Measurements from ENCODE around the gene MTHFD1L. TPM values are rescaled to one million over a fixed set of nuclear protein-coding genes. Genes with fewer than 3 reads are reported as not detected.

MTHFD1L gene
- total RNA-seq, 1 donor from 2014 or later, result 3.1 TPM

DNA sequence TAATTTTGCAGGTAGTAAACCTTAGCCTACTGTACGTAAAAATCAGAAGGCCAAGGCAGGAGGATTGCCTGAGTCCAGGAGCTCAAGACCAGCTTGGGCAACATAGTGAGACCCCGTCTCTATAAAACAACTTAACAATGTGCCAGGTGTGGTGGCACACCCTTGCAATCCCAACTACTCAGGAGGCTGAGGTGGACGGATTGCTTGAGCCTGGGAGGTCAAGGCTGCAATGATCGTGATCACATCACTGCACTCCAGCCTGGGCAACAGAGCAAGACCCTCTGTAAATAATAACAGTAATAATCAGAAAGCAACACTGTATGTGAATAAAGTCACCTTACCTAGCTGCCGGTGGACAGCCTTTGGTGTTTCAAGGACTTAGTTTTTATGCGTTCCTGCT, 48.9 kb downstream of the MTHFD1L start:
- no peak overlapping the region for H3K27ac ChIP-seq (replicated peaks)
- H3K36me3 ChIP-seq, result no peaks in the 10 kb centered on the region
- intact Hi-C loops (cut with micrococcal nuclease), result no loop called here

DNA sequence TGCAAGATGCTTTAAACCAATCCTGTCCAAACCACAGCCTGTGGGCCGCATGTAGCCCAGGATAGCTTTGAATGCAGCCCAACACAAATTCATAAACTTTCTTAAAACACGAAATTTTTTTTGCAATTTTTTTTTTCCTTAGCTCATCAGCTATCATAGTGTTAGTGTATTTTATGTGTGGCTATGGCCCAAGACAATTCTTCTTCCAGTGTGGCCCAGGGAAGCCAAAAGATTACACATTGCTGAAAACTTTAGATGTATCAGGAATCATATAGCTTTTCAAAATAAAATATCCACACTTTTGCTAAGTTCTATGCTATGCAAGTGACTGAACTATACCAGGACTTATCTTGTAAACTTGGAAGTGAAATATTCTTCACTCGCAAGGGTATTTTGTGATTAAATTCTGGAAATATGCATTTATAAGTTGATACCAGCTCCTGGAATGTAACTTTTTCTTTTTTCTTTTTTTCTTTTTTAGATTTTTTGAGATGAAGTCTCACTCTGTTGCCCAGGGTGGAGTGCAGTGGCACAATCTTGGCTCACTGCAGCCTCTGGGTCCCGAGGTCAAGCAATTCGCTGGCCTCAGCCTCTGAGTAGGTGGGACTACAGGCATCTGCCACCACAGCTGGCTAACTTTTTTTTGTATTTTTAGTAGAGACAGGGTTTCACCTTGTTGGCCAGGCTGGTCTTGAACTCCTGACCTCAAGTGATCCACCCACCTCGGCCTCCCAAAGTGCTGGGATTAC, 49.8 kb downstream of the MTHFD1L start:
- Histone ChIP-seq H3K9me3 (replicated peaks) (no peaks in the 10 kb centered on the region), H3K27ac (replicated peaks) (peak overlapping the region; percentile 47), H3K4me1 (no peaks in the 10 kb centered on the region), H3K4me3 (no peak overlapping the region), H3K27me3 (ENCODE audit: low read depth) (no peaks in the 10 kb centered on the region), H3K36me3 (no peaks in the 10 kb centered on the region)
- intact Hi-C loops (cut with micrococcal nuclease), result no loop called here
- no peak for DNase-seq
- TF ChIP-seq, protein P1, sequence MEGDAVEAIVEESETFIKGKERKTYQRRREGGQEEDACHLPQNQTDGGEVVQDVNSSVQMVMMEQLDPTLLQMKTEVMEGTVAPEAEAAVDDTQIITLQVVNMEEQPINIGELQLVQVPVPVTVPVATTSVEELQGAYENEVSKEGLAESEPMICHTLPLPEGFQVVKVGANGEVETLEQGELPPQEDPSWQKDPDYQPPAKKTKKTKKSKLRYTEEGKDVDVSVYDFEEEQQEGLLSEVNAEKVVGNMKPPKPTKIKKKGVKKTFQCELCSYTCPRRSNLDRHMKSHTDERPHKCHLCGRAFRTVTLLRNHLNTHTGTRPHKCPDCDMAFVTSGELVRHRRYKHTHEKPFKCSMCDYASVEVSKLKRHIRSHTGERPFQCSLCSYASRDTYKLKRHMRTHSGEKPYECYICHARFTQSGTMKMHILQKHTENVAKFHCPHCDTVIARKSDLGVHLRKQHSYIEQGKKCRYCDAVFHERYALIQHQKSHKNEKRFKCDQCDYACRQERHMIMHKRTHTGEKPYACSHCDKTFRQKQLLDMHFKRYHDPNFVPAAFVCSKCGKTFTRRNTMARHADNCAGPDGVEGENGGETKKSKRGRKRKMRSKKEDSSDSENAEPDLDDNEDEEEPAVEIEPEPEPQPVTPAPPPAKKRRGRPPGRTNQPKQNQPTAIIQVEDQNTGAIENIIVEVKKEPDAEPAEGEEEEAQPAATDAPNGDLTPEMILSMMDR (IDR thresholded peaks at IDR 0.05; ENCODE audit: borderline replicate concordance), result no peak

More for the DNA sequence above, 48.9 kb downstream of the MTHFD1L start:
- DNase-seq, result no peak
- Histone ChIP-seq H3K4me1 (no peaks in the 10 kb centered on the region), H3K4me3 (no peak overlapping the region), H3K27me3 (ENCODE audit: low read depth) (no peaks in the 10 kb centered on the region), H3K9me3 (replicated peaks) (no peaks in the 10 kb centered on the region)
- TF ChIP-seq, protein P1 (IDR thresholded peaks at IDR 0.05; ENCODE audit: borderline replicate concordance), result no peak

DNA sequence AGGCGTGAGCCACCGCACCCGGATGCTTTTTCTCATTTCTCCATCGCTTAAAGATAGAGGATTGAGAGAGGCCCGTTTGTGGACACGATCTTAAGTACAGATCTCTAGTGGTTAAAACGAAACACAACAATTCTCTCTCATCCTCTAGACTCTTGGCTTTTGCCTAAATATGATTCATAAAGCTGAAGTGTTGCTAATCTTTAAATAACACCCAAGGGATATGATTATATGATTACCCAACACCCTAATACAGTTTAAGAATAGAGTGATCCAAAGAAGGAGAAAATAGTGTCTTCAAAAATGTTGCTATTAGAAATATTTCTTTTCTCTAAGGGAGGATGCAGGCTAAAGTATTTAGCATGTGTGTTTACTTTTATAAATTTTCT, 50.4 kb downstream of the MTHFD1L start:
- Histone ChIP-seq H3K36me3 (no peaks in the 10 kb centered on the region), H3K27me3 (ENCODE audit: low read depth) (no peaks in the 10 kb centered on the region), H3K4me3 (no peak overlapping the region), H3K4me1 (no peaks in the 10 kb centered on the region), H3K9me3 (replicated peaks) (no peaks in the 10 kb centered on the region), H3K27ac (replicated peaks) (peak overlapping the region; percentile 47)
- TF ChIP-seq, protein P1 (IDR thresholded peaks at IDR 0.05; ENCODE audit: borderline replicate concordance), result no peak
- DNase-seq, result no peak
- intact Hi-C loops (cut with micrococcal nuclease), result no loop called here

DNA sequence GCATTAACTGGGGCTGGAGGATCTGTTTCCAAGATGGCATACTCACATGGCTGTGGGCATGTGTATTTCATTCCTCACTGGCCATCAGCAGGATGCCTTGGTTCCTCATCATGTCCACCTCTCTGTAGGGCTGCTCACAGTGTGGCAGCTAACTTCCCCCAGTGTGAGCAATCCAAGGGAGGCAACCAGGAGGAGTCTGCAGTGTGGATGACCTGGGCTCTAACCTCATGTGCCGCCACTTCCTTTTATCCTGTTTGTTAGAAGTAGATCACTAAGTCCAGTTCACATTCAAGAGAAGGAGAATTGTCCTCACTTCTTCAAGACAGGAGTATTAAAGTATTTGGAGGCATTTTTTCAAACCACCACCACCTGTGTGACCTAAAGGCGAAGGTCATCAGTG, 54.4 kb downstream of the MTHFD1L start:
- no peak overlapping the region for H3K27ac ChIP-seq (replicated peaks)
- intact Hi-C loops (cut with micrococcal nuclease), result no loop called here
- DNase-seq, result no peak
- H3K4me3 ChIP-seq, result no peak overlapping the region
- no peaks in the 10 kb centered on the region for H3K9me3 ChIP-seq (replicated peaks)
- TF ChIP-seq, protein P1 (IDR thresholded peaks at IDR 0.05; ENCODE audit: borderline replicate concordance), result no peak
- H3K27me3 ChIP-seq (ENCODE audit: low read depth), result no peaks in the 10 kb centered on the region
- H3K4me1 ChIP-seq, result peaks cover 4% of the 10 kb centered on the region
- no peaks in the 10 kb centered on the region for H3K36me3 ChIP-seq

DNA sequence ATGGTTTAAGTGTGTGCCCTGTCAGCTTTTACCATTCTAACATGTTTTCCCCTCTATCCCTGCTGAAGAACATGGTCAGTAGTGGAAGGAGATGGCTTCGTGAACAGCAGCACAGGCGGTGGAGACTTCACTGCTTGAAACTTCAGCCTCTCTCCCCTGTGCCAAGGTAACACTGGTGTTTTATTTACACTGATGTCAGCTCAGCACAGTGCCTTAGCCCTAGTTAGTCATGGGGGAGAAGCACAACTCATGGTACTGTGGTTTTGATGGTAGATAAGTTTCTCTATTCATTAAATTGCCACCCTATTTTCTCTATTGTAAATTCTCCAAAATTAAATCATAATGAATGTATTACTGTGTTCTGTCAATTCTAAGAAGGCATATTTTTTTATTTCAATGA, 56.6 kb downstream of the MTHFD1L start:
- no peak overlapping the region for H3K4me3 ChIP-seq
- intact Hi-C loops (cut with micrococcal nuclease), result no loop called here
- peaks cover 4% of the 10 kb centered on the region for H3K4me1 ChIP-seq
- no peaks in the 10 kb centered on the region for H3K9me3 ChIP-seq (replicated peaks)
- no peak overlapping the region for H3K27ac ChIP-seq (replicated peaks)
- no peak for DNase-seq
- no peaks in the 10 kb centered on the region for H3K27me3 ChIP-seq (ENCODE audit: low read depth)
- TF ChIP-seq, protein P1 (IDR thresholded peaks at IDR 0.05; ENCODE audit: borderline replicate concordance), result no peak
- no peaks in the 10 kb centered on the region for H3K36me3 ChIP-seq
